H1 (cell line): ENCODE measurements around the gene BIRC2. TPM values are rescaled to one million over a fixed set of nuclear protein-coding genes. Genes with fewer than 3 reads are reported as not detected.

Source experiments
- POLR2AphosphoS5 ChIP-seq: IDR thresholded peaks from 2 replicates; pipeline ENCODE4 v1.6.1; 2011; ENCODE audit warnings: low read depth, low read length
- RAD21 ChIP-seq, 2 experiments: IDR thresholded peaks in 1 of 2; conservative IDR thresholded peaks in 1 of 2; 2 replicates each; pipeline ENCODE4 v1.6.1; 2011; ENCODE audit warnings: low read depth in 2 of 2, low read length in 2 of 2, improper control_type of control experiment in 1 of 2, inconsistent platforms in 1 of 2, mild to moderate bottlenecking in 1 of 2, moderate library complexity in 1 of 2
- ZNF274 ChIP-seq: IDR thresholded peaks from 2 replicates; pipeline ENCODE4 v1.7.0; 2012; ENCODE audit warnings: low read length, borderline replicate concordance; ENCODE audit errors: extremely low read depth
- polyA plus RNA-seq, 7 experiments: library from polyadenylated mRNA; depleted of rRNA in 3 of 7; stranded (reverse) in 5 of 7; unstranded in 2 of 7; fragments of >200 nt in 5 of 7; fragments of 200-250 nt in 2 of 7; gene quantifications; 1 replicate in 5 of 7; 2 replicates in 1 of 7; 4 replicates in 1 of 7; pipeline versions ENCODE4 v1.2.1 to v1.2.3, GENCODE V29; 2011 to 2013; ENCODE audit warnings: missing spikeins in 2 of 7, mixed read lengths in 2 of 7
- total RNA-seq: library from RNA; stranded (reverse); fragmentation: NEBNext Ultra II Directional; extraction: Animal tissue kit (Norgen Biotek cat#: 25700); gene quantifications from 2 replicates; pipeline ENCODE4 v1.2.1, GENCODE V29; 2021
- TF ChIP-seq, protein P1 (sequence below): fragments of 300-600 bp; sonication (generic); IDR thresholded peaks from 2 replicates; pipeline ENCODE4 v1.7.1; 2012; ENCODE audit warnings: low read length, moderate library complexity, mild to moderate bottlenecking, inconsistent platforms; ENCODE audit not compliant: insufficient replicate concordance

Gene BIRC2
- total and polyA plus RNA-seq, 2 of the 8 experiments (the other 6 are each of a cell fraction or from before 2014, with no cell fraction given): 18.4 to 24.7 TPM

DNA sequence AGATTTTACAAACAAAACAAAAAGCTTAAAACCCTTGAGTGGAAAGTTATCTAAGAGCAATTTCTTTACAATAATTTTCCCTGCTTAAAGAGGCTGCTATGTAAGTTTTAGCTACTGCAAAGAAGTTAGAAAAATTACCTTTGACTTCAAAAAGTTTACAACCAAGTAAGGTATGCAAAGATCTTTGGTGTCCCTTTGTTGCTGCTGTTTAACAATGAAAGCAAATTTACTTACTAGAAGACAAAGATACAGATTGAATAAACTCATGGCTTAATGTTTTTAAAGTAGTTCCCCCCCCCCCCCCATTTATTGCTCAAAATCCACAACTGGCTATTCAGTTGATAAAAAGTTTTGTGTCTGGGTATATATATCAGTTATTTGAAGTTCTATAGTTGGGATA, 79.6 kb downstream of the BIRC2 start (continued):
- TF ChIP-seq POLR2AphosphoS5 (no peak), RAD21 (IDR thresholded peaks at IDR 0.05 in 1 of 2, conservative IDR thresholded peaks at IDR 0.05 in 1 of 2; ENCODE audit: low read depth in 2 of 2, low read length in 2 of 2) (no peak), ZNF274 (no peak)
- TF ChIP-seq, protein P1, sequence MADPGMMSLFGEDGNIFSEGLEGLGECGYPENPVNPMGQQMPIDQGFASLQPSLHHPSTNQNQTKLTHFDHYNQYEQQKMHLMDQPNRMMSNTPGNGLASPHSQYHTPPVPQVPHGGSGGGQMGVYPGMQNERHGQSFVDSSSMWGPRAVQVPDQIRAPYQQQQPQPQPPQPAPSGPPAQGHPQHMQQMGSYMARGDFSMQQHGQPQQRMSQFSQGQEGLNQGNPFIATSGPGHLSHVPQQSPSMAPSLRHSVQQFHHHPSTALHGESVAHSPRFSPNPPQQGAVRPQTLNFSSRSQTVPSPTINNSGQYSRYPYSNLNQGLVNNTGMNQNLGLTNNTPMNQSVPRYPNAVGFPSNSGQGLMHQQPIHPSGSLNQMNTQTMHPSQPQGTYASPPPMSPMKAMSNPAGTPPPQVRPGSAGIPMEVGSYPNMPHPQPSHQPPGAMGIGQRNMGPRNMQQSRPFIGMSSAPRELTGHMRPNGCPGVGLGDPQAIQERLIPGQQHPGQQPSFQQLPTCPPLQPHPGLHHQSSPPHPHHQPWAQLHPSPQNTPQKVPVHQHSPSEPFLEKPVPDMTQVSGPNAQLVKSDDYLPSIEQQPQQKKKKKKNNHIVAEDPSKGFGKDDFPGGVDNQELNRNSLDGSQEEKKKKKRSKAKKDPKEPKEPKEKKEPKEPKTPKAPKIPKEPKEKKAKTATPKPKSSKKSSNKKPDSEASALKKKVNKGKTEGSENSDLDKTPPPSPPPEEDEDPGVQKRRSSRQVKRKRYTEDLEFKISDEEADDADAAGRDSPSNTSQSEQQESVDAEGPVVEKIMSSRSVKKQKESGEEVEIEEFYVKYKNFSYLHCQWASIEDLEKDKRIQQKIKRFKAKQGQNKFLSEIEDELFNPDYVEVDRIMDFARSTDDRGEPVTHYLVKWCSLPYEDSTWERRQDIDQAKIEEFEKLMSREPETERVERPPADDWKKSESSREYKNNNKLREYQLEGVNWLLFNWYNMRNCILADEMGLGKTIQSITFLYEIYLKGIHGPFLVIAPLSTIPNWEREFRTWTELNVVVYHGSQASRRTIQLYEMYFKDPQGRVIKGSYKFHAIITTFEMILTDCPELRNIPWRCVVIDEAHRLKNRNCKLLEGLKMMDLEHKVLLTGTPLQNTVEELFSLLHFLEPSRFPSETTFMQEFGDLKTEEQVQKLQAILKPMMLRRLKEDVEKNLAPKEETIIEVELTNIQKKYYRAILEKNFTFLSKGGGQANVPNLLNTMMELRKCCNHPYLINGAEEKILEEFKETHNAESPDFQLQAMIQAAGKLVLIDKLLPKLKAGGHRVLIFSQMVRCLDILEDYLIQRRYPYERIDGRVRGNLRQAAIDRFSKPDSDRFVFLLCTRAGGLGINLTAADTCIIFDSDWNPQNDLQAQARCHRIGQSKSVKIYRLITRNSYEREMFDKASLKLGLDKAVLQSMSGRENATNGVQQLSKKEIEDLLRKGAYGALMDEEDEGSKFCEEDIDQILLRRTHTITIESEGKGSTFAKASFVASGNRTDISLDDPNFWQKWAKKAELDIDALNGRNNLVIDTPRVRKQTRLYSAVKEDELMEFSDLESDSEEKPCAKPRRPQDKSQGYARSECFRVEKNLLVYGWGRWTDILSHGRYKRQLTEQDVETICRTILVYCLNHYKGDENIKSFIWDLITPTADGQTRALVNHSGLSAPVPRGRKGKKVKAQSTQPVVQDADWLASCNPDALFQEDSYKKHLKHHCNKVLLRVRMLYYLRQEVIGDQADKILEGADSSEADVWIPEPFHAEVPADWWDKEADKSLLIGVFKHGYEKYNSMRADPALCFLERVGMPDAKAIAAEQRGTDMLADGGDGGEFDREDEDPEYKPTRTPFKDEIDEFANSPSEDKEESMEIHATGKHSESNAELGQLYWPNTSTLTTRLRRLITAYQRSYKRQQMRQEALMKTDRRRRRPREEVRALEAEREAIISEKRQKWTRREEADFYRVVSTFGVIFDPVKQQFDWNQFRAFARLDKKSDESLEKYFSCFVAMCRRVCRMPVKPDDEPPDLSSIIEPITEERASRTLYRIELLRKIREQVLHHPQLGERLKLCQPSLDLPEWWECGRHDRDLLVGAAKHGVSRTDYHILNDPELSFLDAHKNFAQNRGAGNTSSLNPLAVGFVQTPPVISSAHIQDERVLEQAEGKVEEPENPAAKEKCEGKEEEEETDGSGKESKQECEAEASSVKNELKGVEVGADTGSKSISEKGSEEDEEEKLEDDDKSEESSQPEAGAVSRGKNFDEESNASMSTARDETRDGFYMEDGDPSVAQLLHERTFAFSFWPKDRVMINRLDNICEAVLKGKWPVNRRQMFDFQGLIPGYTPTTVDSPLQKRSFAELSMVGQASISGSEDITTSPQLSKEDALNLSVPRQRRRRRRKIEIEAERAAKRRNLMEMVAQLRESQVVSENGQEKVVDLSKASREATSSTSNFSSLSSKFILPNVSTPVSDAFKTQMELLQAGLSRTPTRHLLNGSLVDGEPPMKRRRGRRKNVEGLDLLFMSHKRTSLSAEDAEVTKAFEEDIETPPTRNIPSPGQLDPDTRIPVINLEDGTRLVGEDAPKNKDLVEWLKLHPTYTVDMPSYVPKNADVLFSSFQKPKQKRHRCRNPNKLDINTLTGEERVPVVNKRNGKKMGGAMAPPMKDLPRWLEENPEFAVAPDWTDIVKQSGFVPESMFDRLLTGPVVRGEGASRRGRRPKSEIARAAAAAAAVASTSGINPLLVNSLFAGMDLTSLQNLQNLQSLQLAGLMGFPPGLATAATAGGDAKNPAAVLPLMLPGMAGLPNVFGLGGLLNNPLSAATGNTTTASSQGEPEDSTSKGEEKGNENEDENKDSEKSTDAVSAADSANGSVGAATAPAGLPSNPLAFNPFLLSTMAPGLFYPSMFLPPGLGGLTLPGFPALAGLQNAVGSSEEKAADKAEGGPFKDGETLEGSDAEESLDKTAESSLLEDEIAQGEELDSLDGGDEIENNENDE: no peak
